Measurements from ENCODE around the gene RLN2. TPM values are rescaled to one million over a fixed set of nuclear protein-coding genes. Genes with fewer than 3 reads are reported as not detected.
"Not testable (repeated sequence)": the region's sequence is repeated elsewhere in the genome, so short reads cannot be mapped to it uniquely, and the experiment has no call there.

Gene RLN2
- total RNA-seq, 2 donors from 2014 or later, result 0.41 TPM; not detected in 1

DNA sequence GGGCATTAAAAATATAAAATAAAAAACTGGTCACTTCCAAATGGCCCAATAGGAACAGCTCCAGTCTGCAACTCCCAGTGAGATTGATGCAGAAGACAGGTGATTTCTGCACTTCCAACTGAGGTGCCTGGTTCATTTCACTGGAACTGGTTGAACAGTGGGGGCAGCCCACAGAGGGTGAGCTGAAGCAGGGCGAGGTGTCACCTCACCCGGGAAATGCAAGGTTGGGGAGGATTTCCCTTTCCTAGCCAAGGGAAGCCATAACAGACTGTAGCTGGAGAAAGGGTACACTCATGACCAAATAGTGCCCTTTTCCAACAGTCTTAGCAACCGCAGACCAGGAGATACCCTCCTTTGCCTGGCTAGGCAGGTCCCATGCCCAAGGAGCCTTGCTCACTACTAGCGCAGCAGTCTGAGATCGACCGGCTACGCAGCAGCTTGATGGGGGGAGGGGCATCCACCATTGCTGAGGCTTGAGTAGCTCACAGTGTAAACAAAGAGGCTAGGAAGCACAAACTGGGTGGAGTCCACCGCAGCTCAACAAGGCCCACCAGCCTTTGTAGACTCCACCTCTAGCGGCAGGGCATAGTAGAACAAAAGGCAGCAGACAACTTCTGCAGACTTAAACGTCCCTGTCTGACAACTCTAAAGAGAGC, 22.5 kb upstream of the RLN2 start:
- no peak for TF ChIP-seq CTCF (IDR thresholded peaks at IDR 0.05)
- Histone ChIP-seq H3K27me3 (no peaks in the 10 kb centered on the region), H3K27ac (no peak overlapping the region), H3K4me3 (peak overlapping the region in 1 of 2 donors; percentile 7), H3K9me3 (no peaks in the 10 kb centered on the region), H3K4me1 (no peaks in the 10 kb centered on the region), H3K36me3 (no peaks in the 10 kb centered on the region)
- DNase-seq (ENCODE audit: low spot score), result no peak

GRCh38 chr9:5326187-5326586, 21.7 kb upstream of the RLN2 start:
- no peak for TF ChIP-seq CTCF (IDR thresholded peaks at IDR 0.05)
- H3K4me3 ChIP-seq, result no peak overlapping the region
- no peaks in the 10 kb centered on the region for H3K27me3 ChIP-seq
- H3K36me3 ChIP-seq, result no peaks in the 10 kb centered on the region
- no peak overlapping the region for H3K27ac ChIP-seq
- DNase-seq (ENCODE audit: low spot score), result no peak
- H3K4me1 ChIP-seq, result no peaks in the 10 kb centered on the region
- H3K9me3 ChIP-seq, result no peaks in the 10 kb centered on the region

GRCh38 chr9:5321601-5322000, 17.1 kb upstream of the RLN2 start:
- H3K36me3 ChIP-seq; H3K4me3 ChIP-seq; DNase-seq (ENCODE audit: low spot score); H3K27me3 ChIP-seq; H3K4me1 ChIP-seq; H3K27ac ChIP-seq; H3K9me3 ChIP-seq: not testable (repeated sequence)

DNA sequence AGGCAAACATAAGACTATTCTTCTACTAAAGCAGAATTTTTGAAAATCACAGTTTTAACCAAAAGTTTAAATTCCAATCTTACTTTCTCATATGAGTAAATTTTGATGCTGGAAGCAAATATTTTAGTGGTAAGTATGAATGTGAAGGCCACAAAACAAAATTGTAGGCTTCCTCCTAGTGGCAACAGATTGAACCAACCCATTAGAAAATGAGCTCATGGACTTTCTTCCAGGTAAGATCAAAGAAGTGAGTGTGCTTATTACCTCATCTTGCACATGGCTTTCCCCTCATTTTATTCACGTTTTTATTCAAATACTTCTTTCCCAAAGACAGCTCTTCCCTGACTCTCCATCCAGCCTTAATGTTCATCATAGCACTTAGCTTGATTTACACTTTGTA, 16.5 kb upstream of the RLN2 start:
- Histone ChIP-seq H3K27ac (no peak overlapping the region), H3K27me3 (no peaks in the 10 kb centered on the region), H3K36me3 (no peaks in the 10 kb centered on the region), H3K4me1 (no peaks in the 10 kb centered on the region), H3K4me3 (no peak overlapping the region), H3K9me3 (peaks cover 0 to 6% of the 10 kb centered on the region in 2 donors)
- TF ChIP-seq CTCF (IDR thresholded peaks at IDR 0.05), result no peak
- DNase-seq (ENCODE audit: low spot score), result no peak

GRCh38 chr9:5316406-5316805, 11.9 kb upstream of the RLN2 start:
- H3K9me3 ChIP-seq, result peaks cover 0 to 21% of the 10 kb centered on the region in 2 donors
- H3K27me3 ChIP-seq; H3K4me3 ChIP-seq; H3K4me1 ChIP-seq; DNase-seq (ENCODE audit: low spot score); H3K36me3 ChIP-seq; H3K27ac ChIP-seq: not testable (repeated sequence)

DNA sequence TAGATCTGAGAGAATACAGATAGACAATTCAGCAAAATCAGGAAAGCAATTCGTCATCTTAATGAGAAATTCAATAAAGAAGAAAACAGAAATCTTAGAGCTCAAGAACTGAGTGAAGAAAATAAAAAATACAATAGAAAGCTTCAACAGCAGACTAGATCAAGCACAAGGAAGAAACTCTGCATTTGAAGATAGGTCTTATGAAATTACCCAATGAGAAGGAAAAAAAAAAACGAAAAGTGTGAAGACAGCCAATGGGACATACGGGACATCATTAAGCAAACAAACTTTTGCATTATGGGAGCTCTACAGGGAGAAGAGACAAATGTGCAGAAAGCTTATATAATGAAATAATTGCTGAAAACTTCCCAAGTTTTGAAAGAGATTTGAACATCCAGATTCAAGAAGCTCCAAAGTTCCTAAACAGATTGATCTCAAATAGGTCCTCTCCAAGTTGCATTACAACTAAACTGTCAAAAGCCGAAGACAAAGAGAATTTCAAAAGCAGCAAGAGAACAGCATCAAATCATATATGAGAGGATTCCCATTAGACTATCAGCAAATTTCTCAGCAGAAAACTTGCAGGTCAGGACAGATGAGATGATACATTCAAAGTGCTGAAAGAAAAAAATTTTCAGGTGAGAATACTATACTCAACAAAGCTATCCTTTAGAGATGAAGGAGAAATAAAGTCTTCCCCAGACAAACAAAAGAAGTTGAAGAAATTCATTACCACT, 10.8 kb upstream of the RLN2 start:
- Histone ChIP-seq H3K27me3 (no peaks in the 10 kb centered on the region), H3K27ac (no peak overlapping the region), H3K4me3 (no peak overlapping the region), H3K4me1 (no peaks in the 10 kb centered on the region), H3K36me3 (no peaks in the 10 kb centered on the region), H3K9me3 (peaks cover 0 to 21% of the 10 kb centered on the region in 2 donors)
- no peak for TF ChIP-seq CTCF (IDR thresholded peaks at IDR 0.05)
- no peak for DNase-seq (ENCODE audit: low spot score)
